GM19099 (cell line): ENCODE measurements around the gene LZIC.

Experiments used
- POLR2A ChIP-seq: IDR thresholded peaks from 3 replicates; pipeline ENCODE4 v1.6.1; 2011; ENCODE audit warnings: low read depth; ENCODE audit not compliant: insufficient read length; ENCODE audit errors: extremely low read depth

LZIC gene

DNA sequence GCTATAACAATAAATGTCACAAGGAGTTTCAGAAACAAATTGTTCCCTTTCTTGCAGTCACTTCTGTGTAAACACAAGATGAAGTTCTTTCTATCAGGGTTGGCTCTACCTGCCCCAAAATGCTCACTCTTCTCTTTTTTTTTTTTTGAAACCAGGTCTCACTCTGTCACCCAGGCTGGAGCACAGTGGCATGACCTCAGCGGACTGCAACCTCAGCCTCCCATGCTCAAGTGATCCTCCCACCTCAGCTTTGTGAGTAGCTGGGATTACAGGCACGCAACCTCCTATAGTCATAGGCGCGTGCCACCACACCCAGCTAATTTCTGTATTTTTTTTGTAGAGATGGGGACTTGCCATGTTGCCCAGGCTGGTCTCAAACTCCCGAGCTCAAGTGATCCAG is 22.6 kb downstream of the LZIC start:
- no peak for TF ChIP-seq POLR2A

GRCh38 chr1:9917901-9918300 is 25.3 kb downstream of the LZIC start:
- no peak for TF ChIP-seq POLR2A

DNA sequence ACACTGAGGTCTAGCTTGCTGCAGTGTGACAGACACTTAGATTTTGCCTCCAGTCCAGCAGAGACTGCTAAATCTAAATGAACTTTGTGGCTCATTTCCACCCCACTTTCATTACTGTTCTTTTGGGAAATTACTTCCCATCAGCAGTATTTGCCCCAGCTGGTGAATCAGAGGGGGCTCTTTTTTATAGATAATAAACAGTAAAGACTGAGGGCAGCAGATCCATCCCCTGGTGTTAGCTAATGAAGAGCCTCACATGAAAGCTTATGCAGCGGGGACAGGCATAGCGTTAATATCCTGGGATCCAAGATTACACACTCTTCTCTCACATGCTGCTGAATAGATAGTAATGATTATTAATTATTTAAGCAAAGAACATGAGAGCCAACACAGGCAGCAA is 26.7 kb downstream of the LZIC start:
- TF ChIP-seq POLR2A = no peak

DNA sequence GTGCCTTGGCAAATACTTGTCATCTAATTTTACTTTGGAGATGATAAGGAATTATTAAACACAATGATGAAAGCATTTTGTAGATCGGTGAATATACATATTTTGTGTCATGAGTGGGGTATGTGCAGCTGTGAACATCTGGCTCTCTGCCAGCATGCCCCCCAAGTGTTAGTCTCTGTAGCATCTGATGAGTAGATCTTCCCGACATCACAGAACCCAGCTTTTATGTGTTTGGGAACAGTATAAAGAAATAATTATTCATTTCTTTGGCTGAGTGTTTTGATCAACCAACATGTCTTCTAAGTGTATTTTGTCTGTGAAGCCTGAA is 28.6 kb downstream of the LZIC start:
- TF ChIP-seq POLR2A = no peak

GRCh38 chr1:9912264-9912936 is 30.8 kb downstream of the LZIC start:
- TF ChIP-seq POLR2A = no peak

GRCh38 chr1:9910423-9911178 is 32.6 kb downstream of the LZIC start:
- TF ChIP-seq POLR2A = peak; percentile 67

DNA sequence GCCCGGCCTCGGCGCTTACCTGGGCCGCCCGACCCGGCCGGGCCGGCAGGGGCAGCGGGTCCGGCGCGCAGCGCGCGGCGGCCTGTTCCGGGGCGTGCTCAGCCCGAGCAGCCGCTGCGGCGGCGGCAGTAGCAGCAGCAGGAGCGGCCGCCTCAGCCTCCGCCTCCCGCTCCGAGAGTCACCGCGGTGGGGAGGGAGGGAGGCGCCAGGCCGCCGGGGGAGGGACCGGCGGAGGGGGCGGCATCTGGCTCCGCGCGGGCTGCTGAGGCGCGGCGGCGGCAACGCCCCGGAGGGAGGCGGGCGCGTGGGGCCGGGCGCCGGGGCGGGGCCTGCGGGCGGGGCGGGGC is 33.1 kb downstream of the LZIC start, which contains the start of gene CTNNBIP1:
CTNNBIP1 (minus strand) TSS at position 194 of the 347 bp plus-strand sequence. CDS start 38,205 bp downstream, outside the sequence.
- TF ChIP-seq POLR2A = peak; percentile 59

DNA sequence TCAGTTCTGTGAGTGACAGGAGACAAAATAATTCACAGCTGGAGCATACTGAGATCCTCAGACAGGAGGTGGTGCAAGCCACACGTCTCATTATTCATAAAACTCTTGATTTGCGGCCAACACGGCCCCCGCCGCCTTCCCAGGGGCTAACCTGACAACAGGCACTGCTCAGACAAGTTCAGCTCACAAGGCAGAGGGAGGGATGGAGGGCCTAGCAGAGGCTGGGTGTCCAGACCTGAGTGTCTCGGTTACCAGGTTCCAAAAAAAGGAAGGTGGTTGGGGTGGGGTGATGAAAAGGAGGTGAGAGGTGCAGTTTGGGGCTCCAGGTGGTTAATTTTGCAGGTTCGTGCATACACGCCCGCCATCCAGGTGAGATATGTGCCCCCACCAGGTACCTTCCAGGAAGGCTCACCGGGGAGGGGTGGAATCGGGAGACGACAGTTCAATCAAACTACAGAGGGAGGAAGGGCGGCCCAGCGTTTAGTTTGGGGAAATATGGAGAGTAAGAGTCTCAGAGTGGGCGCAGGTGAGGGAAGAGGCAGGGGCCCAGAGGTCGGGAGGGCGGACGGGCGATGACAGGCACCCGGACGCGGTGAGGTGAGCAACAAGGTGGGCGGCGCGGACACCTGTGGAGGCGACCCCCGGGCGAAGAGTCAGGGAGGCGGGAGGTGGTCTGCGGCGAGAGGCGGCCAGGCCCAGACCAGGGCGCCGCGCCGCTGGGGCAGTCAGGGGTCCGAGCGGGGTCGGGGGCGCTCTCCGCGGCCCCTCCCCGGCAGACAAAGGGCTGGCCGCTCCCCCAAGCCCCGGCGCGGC is 33.8 kb downstream of the LZIC start:
- TF ChIP-seq POLR2A = no peak

DNA sequence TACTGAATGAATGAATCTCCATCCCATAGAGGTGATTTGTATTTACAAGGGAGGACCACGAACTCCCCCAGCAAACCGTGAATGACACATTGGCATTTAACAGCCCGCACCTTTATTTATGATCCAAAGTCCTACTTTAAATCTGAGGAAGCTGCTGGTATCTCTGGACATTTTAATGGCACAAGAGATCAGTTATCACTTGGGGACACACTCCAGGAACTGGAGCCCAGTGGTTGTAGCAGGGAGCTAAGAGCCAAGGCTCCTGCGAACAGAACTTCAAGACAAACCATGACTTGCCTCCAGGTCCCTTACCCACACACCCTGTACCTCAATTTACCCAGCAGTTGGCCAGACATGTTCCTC is 34.3 kb downstream of the LZIC start:
- no peak for TF ChIP-seq POLR2A

DNA sequence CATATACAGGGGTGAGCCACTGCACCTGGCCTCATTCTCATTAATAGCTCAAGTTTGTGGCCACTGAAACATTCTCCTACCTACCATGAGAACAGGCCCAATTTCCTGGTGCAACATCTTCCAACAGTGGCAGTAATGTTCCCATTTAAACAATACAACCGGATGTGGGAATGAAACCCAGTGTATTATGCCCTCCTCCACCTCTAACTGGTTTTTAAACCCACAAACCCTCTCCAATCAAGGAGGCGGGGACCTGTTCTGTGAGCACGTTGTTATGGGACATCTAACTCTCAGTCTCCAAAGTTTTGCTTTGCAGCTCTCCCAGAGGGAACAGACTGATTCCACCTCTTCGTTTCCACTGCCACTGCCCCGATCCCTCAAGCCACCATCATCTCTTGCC is 35.8 kb downstream of the LZIC start:
- TF ChIP-seq POLR2A = no peak

GRCh38 chr1:9906466-9906865 is 36.7 kb downstream of the LZIC start:
- TF ChIP-seq POLR2A = no peak

DNA sequence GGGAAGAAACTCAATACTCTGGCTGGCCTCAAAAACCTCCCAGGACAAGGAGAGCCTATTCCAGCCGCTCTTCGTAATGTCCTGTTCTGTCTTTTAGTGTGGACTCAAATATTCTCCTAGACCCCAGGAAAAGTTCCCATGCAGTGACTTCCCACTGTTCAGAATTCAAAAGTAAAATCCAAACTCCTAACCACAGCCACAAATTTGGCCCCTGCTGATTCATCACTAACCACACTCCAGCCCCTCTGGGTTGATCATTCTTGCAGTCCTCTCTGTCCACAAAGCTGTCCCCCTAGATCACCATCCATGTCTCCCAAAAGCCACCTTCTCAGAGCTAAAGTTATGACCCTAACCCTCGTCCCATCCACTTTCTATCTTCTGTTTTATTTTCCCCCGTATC is 38.2 kb downstream of the LZIC start:
- TF ChIP-seq POLR2A = no peak

- TF ChIP-seq POLR2A = no peak
These were observed 38.6 kb downstream of the LZIC start for GRCh38 chr1:9904596-9904995.

- TF ChIP-seq POLR2A = no peak
These were observed 39.2 kb downstream of the LZIC start for GRCh38 chr1:9903801-9904527.

DNA sequence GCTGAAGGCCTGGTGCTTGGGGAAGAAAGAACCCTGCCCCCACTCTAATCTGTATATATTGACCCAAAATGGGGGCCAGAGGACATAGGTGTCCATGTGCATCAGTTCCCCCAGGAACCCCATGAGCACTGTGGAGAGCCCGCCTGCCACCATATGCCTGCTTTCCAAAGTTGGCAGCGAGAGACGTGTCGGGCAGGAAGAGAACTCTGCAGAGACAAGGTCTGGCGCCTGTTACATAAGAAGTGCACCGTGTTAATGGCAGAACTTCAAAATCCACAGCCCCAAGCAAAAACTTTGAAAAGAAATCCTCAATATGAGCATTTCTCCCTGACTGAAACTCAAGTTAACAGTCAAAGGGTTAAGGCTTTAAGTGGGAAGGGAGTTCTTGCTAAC is 41.1 kb downstream of the LZIC start:
- TF ChIP-seq POLR2A = no peak
